Esophagus squamous epithelium (tissue), 4 donors: ENCODE data around the gene WFIKKN1.

Source experiments
- CTCF ChIP-seq, 6 experiments: fragments of 450-650 bp in 4 of 6; fragments of 200-600 bp in 2 of 6; sonication (generic) in 2 of 6; IDR thresholded peaks; one replicate each; pipeline ENCODE4 v1.5.1; 2016 to 2019; ENCODE audit warnings: antibody characterized with exemption in 6 of 6, mild to moderate bottlenecking in 4 of 6, moderate library complexity in 4 of 6
- POLR2A ChIP-seq, 4 donors: fragments of 450-650 bp; IDR thresholded peaks; one replicate each; pipeline ENCODE4 v1.6.1; 2017; ENCODE audit warnings: antibody characterized with exemption in 4 of 4, mild to moderate bottlenecking in 4 of 4, moderate library complexity in 3 of 4

- TF ChIP-seq POLR2A (IDR thresholded peaks at IDR 0.05) (no peak), CTCF (IDR thresholded peaks at IDR 0.05) (no peak)
Observed at GRCh38 chr16:619476-620100, 11.2 kb upstream of the WFIKKN1 start.
